ENCODE data around the gene EPHB2. TPM values are rescaled to one million over a fixed set of nuclear protein-coding genes. Genes with fewer than 3 reads are reported as not detected.
A peak's percentile ranks its signal among the peaks of the same experiment; 100 is the strongest.

Gene EPHB2
- total RNA-seq, 2 experiments from 2014 or later, result 0.08 TPM; not detected in 1

DNA sequence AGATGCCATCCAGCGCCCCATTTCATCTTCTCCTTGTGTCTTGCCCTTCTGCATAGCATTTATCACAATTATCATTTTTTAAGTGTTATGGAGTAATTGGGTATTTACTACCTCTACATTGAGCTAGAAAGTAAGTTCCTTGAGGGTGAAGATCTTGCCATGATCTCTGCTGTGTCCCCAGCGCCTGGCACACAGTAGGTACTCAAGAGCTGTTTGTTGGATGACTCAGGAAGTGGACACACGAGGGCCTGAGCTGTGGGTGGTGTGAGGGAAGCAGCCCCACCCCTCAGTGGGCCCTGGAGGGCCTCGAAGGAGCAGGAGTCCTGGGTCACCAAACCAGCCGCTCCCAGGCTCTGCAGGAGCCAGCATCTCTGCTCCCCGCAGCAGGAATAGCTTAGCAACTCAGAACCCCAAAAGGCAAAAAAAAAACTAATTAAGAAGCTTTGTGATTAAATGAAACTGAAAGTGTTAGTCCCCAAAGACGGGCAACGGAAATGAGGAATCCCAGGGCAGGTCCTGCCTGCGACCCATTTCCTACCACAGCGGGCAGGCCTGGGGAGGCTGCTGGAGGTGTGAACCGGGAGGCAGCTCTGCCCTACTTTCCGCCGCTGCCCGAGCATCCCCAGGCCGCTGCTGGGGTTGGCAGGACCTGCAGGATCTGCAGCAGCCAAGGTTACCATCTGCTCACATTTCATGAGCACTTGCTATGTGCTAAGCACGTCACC, 174.3 kb downstream of the EPHB2 start:
- Mint-ChIP-seq H3K36me3 (ENCODE audit: low read depth) (no peaks in the 10 kb centered on the region), H3K4me1 (ENCODE audit: low read depth) (peaks cover 10% of the 10 kb centered on the region), H3K9me3 (no peaks in the 10 kb centered on the region), H3K27ac (no peak overlapping the region), H3K27me3 (peaks cover 19% of the 10 kb centered on the region), H3K4me3 (no peak overlapping the region)
- no peak for ATAC-seq (ENCODE audit: poor library complexity)
- CTCF ChIA-PET, result no interaction called here
- TF ChIP-seq CTCF (IDR thresholded peaks at IDR 0.05), result no peak
- intact Hi-C loops (cut with DNase I, micrococcal nuclease), result no loop called here
- H3K9me3 ChIP-seq (ENCODE audit: control insufficient read depth in 1 of 2, insufficient read depth in 1 of 2, low read length in 2 of 2), result no peaks in the 10 kb centered on the region
- peaks cover 12% of the 10 kb centered on the region for H3K4me1 ChIP-seq (ENCODE audit: insufficient read depth, low read length)
- DNase-seq, result peak in 1 of 14 experiments; percentile 56
- POLR2A ChIA-PET, result no interaction called here
- H3K27ac ChIP-seq (ENCODE audit: low read depth in 1 of 2, low read length in 2 of 2), result no peak overlapping the region
- no peaks in the 10 kb centered on the region for H3K36me3 ChIP-seq (ENCODE audit: insufficient read depth, low read length)
- peak overlapping the region; percentile 30 for H3K4me3 ChIP-seq (ENCODE audit: low read length)
- H3K27me3 ChIP-seq (ENCODE audit: control insufficient read depth in 1 of 2, insufficient read depth in 2 of 2, low read length in 2 of 2), result peaks cover 0 to 6% of the 10 kb centered on the region in 2 experiments

- DNase-seq, result no peak
- ChIA-PET CTCF (no interaction called here), POLR2A (no interaction called here)
- H3K4me1 Mint-ChIP-seq (ENCODE audit: low read depth), result peaks cover 10% of the 10 kb centered on the region
- no peak for ATAC-seq (ENCODE audit: poor library complexity)
- no peak for TF ChIP-seq CTCF (IDR thresholded peaks at IDR 0.05)
- intact Hi-C loops (cut with DNase I, micrococcal nuclease), result no loop called here
- H3K27ac Mint-ChIP-seq, result no peak overlapping the region
- H3K4me3 Mint-ChIP-seq, result no peak overlapping the region
- no peaks in the 10 kb centered on the region for H3K36me3 Mint-ChIP-seq (ENCODE audit: low read depth)
- no peaks in the 10 kb centered on the region for H3K36me3 ChIP-seq (ENCODE audit: insufficient read depth, low read length)
- H3K9me3 ChIP-seq (ENCODE audit: control insufficient read depth in 1 of 2, insufficient read depth in 1 of 2, low read length in 2 of 2), result no peaks in the 10 kb centered on the region
- H3K27ac ChIP-seq (ENCODE audit: low read depth in 1 of 2, low read length in 2 of 2), result no peak overlapping the region
- H3K27me3 ChIP-seq (ENCODE audit: control insufficient read depth in 1 of 2, insufficient read depth in 2 of 2, low read length in 2 of 2), result peaks cover 0 to 6% of the 10 kb centered on the region in 2 experiments
- peaks cover 27% of the 10 kb centered on the region for H3K27me3 Mint-ChIP-seq
- no peaks in the 10 kb centered on the region for H3K9me3 Mint-ChIP-seq
- H3K4me1 ChIP-seq (ENCODE audit: insufficient read depth, low read length), result peaks cover 12% of the 10 kb centered on the region
- no peak overlapping the region for H3K4me3 ChIP-seq (ENCODE audit: low read length)
Measured at GRCh38 chr1:22886211-22886610, 175.6 kb downstream of the EPHB2 start.

DNA sequence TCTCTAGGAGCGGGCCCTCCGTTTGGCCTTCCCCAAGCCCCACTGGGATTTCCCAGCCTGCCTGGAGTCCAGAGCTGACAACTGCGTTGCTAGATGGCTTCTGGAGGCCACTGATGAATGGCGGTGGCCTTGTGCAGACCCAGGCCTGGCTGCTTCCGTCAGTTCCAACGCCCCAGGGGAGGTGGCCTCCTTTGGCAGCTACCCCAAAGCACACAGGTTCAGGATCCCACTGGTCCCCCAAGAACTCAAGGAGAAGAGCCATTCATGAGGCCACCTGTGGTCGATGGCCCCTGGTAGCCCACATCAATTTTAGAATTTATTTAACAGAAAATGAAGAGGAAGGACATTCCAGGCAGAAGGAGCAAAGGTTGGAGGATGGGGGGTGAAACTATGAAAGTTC, 176.9 kb downstream of the EPHB2 start:
- Histone ChIP-seq H3K4me1 (ENCODE audit: insufficient read depth, low read length) (peaks cover 12% of the 10 kb centered on the region), H3K36me3 (ENCODE audit: insufficient read depth, low read length) (no peaks in the 10 kb centered on the region), H3K4me3 (ENCODE audit: low read length) (no peak overlapping the region), H3K27me3 (ENCODE audit: control insufficient read depth in 1 of 2, insufficient read depth in 2 of 2, low read length in 2 of 2) (peaks cover 0 to 6% of the 10 kb centered on the region in 2 experiments), H3K9me3 (ENCODE audit: control insufficient read depth in 1 of 2, insufficient read depth in 1 of 2, low read length in 2 of 2) (no peaks in the 10 kb centered on the region), H3K27ac (ENCODE audit: low read depth in 1 of 2, low read length in 2 of 2) (no peak overlapping the region)
- Mint-ChIP-seq H3K4me1 (ENCODE audit: low read depth) (peaks cover 10% of the 10 kb centered on the region), H3K9me3 (no peaks in the 10 kb centered on the region), H3K27me3 (peaks cover 27% of the 10 kb centered on the region), H3K36me3 (ENCODE audit: low read depth) (no peaks in the 10 kb centered on the region), H3K4me3 (no peak overlapping the region), H3K27ac (no peak overlapping the region)
- POLR2A ChIA-PET, result no interaction called here
- intact Hi-C loops (cut with DNase I, micrococcal nuclease), result no loop called here
- no peak for TF ChIP-seq CTCF (IDR thresholded peaks at IDR 0.05)
- CTCF ChIA-PET, result no interaction called here
- ATAC-seq (ENCODE audit: poor library complexity) (no peak), DNase-seq (no peak)
